OCI-LY1 (cell line): ENCODE data around the gene HOXA9.

Experiments used
- EZH2 ChIP-seq: fragments of 200-600 bp; sonication (generic), shearing (Covaris generic); IDR thresholded peaks from 2 replicates; pipeline ENCODE4 v1.8.0; 2017; ENCODE audit warnings: borderline replicate concordance, mixed run types, mild to moderate bottlenecking, antibody characterized with exemption, low read length, moderate library complexity, mixed read lengths
- TF ChIP-seq, protein P1 (sequence below): fragments of 200-600 bp; sonication (generic), shearing (Covaris generic); IDR thresholded peaks from 2 replicates; pipeline ENCODE4 v1.5.1; 2017; ENCODE audit warnings: mild to moderate bottlenecking, antibody characterized with exemption, low read length, moderate library complexity, mixed read lengths

DNA sequence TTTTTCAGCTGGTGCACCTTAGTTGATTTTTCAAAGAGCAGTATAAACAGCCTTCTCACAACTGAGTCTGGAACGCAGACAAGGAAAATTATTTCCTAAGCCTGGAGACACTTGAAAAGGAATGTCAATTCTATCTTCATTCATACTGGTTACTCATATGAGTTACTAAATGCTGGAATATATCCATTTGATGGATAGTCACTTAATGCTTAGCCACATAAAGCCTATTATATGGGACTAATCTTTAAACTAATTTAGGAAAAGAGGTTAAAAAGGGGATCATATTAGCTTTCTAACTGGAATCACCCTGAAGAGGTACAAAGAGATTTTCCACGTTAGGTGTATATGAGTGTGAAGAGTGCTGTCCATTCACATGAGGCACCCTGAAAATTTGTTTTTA is 33.1 kb downstream of the HOXA9 start:
- TF ChIP-seq, protein P1, sequence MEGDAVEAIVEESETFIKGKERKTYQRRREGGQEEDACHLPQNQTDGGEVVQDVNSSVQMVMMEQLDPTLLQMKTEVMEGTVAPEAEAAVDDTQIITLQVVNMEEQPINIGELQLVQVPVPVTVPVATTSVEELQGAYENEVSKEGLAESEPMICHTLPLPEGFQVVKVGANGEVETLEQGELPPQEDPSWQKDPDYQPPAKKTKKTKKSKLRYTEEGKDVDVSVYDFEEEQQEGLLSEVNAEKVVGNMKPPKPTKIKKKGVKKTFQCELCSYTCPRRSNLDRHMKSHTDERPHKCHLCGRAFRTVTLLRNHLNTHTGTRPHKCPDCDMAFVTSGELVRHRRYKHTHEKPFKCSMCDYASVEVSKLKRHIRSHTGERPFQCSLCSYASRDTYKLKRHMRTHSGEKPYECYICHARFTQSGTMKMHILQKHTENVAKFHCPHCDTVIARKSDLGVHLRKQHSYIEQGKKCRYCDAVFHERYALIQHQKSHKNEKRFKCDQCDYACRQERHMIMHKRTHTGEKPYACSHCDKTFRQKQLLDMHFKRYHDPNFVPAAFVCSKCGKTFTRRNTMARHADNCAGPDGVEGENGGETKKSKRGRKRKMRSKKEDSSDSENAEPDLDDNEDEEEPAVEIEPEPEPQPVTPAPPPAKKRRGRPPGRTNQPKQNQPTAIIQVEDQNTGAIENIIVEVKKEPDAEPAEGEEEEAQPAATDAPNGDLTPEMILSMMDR, result no peak
- TF ChIP-seq EZH2, result no peak
